Activated T-cell treated with anti-CD3 and anti-CD28 coated beads, Interleukin-2, amount 50 U/mL, for 24 hours (primary cell): ENCODE data around the gene DNAJC1.
"Not testable (repeated sequence)": the region's sequence is repeated elsewhere in the genome, so short reads cannot be mapped to it uniquely, and the experiment has no call there.

Experiments used
- DNase-seq: peaks from one replicate; pipeline ENCODE4 v3.0.0-alpha.2; 2020
- H3K27ac Mint-ChIP-seq: 2 replicates; pipeline ENCODE4 v1.8.0; 2020; ENCODE audit warnings: mild to moderate bottlenecking, mixed read lengths
- H3K27me3 Mint-ChIP-seq: 2 replicates; pipeline ENCODE4 v1.8.0; 2020; ENCODE audit warnings: mixed read lengths
- H3K36me3 Mint-ChIP-seq: 2 replicates; pipeline ENCODE4 v1.8.0; 2020; ENCODE audit warnings: low read depth, mixed read lengths
- H3K4me1 Mint-ChIP-seq: 2 replicates; pipeline ENCODE4 v1.8.0; 2020; ENCODE audit warnings: low read depth, mixed read lengths
- H3K4me3 Mint-ChIP-seq: 2 replicates; pipeline ENCODE4 v1.8.0; 2020; ENCODE audit warnings: mild to moderate bottlenecking, moderate library complexity, mixed read lengths
- H3K9me3 Mint-ChIP-seq: 2 replicates; pipeline ENCODE4 v1.8.0; 2020; ENCODE audit warnings: mixed read lengths

DNAJC1 gene, protein sequence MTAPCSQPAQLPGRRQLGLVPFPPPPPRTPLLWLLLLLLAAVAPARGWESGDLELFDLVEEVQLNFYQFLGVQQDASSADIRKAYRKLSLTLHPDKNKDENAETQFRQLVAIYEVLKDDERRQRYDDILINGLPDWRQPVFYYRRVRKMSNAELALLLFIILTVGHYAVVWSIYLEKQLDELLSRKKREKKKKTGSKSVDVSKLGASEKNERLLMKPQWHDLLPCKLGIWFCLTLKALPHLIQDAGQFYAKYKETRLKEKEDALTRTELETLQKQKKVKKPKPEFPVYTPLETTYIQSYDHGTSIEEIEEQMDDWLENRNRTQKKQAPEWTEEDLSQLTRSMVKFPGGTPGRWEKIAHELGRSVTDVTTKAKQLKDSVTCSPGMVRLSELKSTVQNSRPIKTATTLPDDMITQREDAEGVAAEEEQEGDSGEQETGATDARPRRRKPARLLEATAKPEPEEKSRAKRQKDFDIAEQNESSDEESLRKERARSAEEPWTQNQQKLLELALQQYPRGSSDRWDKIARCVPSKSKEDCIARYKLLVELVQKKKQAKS

DNA sequence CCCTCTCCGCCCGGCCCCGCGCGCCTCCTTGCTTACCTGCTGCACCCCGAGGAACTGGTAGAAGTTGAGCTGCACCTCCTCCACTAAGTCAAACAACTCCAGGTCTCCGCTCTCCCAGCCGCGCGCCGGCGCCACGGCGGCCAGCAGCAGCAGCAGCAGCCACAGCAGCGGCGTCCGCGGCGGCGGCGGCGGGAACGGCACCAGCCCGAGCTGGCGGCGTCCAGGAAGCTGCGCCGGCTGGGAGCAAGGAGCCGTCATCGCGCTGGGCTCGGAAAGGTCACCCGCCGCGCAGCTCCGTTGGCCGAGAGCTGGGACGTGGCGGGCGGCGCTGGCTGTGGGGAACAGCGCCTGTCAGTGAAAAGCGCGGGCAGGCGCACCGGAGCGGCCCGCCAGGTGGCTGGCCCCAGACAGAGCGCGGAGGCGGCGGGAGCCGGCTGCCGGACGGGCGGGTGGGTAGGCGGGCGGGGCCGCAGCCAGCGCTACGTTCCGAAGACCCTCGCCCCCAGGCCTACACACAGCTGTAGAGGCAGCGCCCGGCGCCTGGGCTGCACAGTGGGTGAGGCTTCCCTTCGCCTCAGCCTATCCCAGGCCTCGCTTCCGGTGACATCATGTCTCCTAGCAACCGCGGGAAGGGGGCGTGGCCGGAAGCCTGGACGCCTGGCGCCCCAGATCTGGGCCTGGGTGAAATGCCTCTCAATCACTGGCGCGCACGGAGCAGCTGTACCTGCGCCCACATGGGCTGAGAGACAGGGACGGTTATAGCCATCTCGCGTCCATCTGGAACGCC is at the start of gene DNAJC1:
DNAJC1 (minus strand) TSS at position 554 of the 787 bp plus-strand sequence; CDS start at position 258, 296 bp downstream.
- Mint-ChIP-seq H3K36me3 (peaks cover 6% of the 10 kb centered on the region), H3K27ac (peak within 1 kb of the TSS; percentile 90), H3K27me3 (peaks cover 2% of the 10 kb centered on the region), H3K9me3 (peaks cover 3% of the 10 kb centered on the region), H3K4me3 (peak within 1 kb of the TSS; percentile 87), H3K4me1 (peaks cover 38% of the 10 kb centered on the region)
- peak; percentile 100 for DNase-seq

DNA sequence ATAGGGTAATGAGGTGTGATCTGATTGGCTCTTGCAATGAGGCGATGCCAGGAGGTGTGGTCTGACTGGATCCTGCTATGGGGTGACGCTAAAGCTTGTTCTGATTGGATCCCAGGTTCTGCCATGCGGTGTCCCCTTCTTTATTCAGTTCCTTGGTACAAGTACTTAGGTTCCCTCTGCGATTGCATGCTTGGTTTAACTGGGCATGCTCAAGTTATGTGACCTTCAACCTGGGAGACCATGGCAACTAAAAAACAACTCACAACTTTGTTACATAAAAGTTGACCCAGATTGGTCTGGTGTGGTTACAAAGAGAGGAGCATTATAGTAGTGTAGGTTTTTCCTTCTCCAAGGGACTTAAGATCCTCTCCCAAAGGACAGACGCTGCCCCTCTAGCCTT is 49.5 kb upstream of the DNAJC1 start:
- no peak overlapping the region for H3K27ac Mint-ChIP-seq

DNA sequence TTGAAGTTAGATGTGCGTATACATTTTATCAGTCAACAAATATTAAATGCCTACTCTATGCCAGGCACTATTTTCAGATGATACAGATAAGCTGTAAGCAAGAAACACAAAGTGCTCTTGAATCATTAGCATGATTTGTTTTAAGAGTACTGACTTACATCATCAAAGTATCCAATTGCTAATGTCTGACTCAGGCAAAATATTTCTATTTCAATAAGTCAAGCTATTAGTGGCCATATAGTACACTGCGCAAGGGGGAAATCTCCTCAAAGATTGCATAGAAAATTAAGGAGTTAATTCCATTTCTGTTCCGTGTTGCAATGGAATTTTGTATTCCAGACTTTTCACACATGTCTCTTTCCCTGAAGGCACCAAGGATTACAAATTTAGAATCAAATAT is 46.1 kb upstream of the DNAJC1 start:
- no peak overlapping the region for H3K4me3 Mint-ChIP-seq
- no peaks in the 10 kb centered on the region for H3K4me1 Mint-ChIP-seq
- H3K9me3 Mint-ChIP-seq, result no peaks in the 10 kb centered on the region
- DNase-seq, result no peak
- no peaks in the 10 kb centered on the region for H3K27me3 Mint-ChIP-seq
- no peak overlapping the region for H3K27ac Mint-ChIP-seq
- H3K36me3 Mint-ChIP-seq, result no peaks in the 10 kb centered on the region

More for the DNA sequence above, 49.5 kb upstream of the DNAJC1 start:
- peaks cover 3% of the 10 kb centered on the region for H3K4me1 Mint-ChIP-seq
- DNase-seq, result no peak
- no peaks in the 10 kb centered on the region for H3K36me3 Mint-ChIP-seq
- H3K4me3 Mint-ChIP-seq, result no peak overlapping the region
- H3K9me3 Mint-ChIP-seq, result peaks cover 2% of the 10 kb centered on the region
- no peaks in the 10 kb centered on the region for H3K27me3 Mint-ChIP-seq

DNA sequence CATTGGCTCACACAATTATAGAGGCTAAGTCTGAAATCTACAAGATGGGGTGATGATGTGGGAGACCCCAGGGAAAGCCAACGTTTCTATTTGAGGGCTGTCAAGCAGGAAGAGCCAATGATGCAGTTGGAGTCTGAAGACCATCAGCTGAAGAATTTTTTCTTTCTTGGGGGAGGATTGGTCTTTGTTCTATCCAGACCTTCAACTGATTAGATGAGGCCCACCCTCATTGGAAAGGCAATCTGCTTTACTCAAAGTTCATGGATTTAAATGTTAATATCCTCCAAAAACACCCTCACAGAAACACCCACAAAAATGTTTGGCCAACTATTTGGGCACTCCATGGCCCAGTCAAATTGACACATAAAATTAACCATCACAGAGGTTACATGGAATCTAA is 44.3 kb upstream of the DNAJC1 start:
- Mint-ChIP-seq H3K4me3 (no peak overlapping the region), H3K27me3 (peaks cover 4% of the 10 kb centered on the region), H3K4me1 (no peaks in the 10 kb centered on the region), H3K27ac (no peak overlapping the region), H3K36me3 (no peaks in the 10 kb centered on the region), H3K9me3 (no peaks in the 10 kb centered on the region)
- DNase-seq, result no peak

DNA sequence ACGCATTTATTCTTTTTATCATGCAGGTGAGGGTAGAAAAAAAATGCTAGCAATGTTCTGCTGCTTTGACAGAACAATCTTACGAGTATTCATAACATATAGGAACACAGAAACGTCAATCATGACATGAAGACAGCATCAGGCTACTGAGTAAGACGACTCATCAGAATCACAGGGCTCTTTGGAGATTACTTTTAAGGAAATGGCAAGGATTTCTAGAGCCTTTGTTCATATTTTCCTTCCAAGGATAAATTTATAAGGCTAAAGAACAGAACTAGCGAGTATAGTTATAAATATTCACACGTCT is 39.8 kb upstream of the DNAJC1 start:
- H3K27me3 Mint-ChIP-seq, result peaks cover 35% of the 10 kb centered on the region
- H3K4me3 Mint-ChIP-seq, result no peak overlapping the region
- no peaks in the 10 kb centered on the region for H3K36me3 Mint-ChIP-seq
- DNase-seq, result no peak
- no peaks in the 10 kb centered on the region for H3K9me3 Mint-ChIP-seq
- H3K4me1 Mint-ChIP-seq, result peaks cover 5% of the 10 kb centered on the region
- H3K27ac Mint-ChIP-seq, result no peak overlapping the region

DNA sequence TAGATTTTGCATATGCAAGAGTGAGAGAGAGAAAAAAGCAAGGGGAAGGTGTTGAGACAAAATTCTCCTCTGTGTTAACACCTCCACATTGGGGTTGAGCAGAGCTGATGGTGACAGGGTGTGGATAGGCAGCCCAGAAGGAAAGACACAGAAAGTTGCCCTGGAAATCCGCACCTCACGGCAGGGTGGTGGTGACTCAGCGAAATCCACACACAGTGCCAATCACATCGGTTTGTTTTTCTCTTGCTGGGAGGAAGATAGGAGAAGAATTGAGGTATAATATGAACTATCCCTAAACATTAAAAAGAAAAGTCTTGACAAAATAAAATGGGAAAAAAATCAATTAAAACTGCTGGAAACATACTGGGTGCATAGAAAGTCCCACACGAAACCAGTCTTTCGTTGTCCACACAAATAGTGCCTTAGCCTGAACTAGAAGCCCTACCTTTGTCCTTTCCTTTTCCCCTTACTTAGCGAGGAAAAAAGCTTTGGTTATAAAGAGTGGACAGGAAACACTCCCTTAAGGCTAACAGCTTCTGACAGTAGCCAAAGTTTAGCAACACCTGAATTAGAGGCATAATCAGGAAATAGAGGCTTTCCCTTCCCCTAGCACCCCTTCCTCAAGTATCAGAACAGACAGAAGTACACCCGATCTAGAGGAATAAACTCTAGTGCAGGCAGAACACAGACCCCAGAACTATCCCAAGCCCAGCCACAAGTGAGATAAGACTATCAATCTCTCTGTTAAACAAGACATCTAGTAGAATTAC is 39.2 kb upstream of the DNAJC1 start:
- no peak for DNase-seq
- Mint-ChIP-seq H3K36me3 (no peaks in the 10 kb centered on the region), H3K4me1 (peaks cover 5% of the 10 kb centered on the region), H3K4me3 (no peak overlapping the region), H3K27ac (no peak overlapping the region), H3K27me3 (peaks cover 38% of the 10 kb centered on the region), H3K9me3 (no peaks in the 10 kb centered on the region)

DNA sequence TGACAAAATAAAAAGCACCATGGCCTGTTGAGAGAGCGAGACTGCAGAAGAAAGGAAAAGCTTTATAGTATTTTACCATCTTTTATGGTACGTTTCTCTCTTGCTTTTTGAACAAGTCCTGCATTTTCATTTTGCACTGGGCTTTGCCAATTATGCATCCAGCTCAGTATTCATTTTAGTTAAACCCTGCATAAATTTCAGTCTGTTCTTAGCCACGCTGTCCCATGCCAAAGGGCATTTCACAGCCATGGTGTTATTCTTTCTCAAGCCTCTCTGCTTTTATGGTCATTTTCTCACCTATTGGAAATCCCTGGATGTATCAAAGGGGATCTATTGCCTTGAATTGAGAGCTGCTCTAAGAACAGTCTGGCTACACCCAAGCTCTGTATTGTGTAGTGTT is 30.8 kb upstream of the DNAJC1 start:
- no peak for DNase-seq
- no peak overlapping the region for H3K4me3 Mint-ChIP-seq
- H3K4me1 Mint-ChIP-seq, result peaks cover 8% of the 10 kb centered on the region
- peaks cover 31% of the 10 kb centered on the region for H3K27me3 Mint-ChIP-seq
- no peak overlapping the region for H3K27ac Mint-ChIP-seq
- H3K9me3 Mint-ChIP-seq, result peaks cover 5% of the 10 kb centered on the region
- no peaks in the 10 kb centered on the region for H3K36me3 Mint-ChIP-seq

DNA sequence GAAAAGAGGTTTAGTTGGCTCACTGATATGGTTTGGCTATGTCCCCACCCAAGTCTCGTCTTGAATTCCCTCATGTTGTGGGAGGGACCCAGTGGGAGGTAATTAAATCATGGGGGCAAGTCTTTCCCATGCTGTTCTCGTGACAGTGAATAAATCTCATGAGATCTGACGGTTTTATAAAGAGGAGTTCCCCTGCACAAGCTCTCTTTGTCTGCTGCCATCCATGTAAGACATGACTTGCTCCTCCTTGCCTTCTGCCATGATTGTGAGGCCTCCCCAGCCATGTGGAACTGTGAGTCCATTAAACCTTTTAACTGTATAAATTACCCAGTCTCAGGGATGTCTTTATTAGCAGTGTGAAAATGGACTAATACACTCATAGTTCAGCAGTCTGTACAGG is 28.7 kb upstream of the DNAJC1 start:
- not testable (repeated sequence) for H3K27ac Mint-ChIP-seq, H3K9me3 Mint-ChIP-seq, H3K4me3 Mint-ChIP-seq, H3K36me3 Mint-ChIP-seq, DNase-seq
- Mint-ChIP-seq H3K27me3 (peaks cover 29% of the 10 kb centered on the region), H3K4me1 (peaks cover 13% of the 10 kb centered on the region)

DNA sequence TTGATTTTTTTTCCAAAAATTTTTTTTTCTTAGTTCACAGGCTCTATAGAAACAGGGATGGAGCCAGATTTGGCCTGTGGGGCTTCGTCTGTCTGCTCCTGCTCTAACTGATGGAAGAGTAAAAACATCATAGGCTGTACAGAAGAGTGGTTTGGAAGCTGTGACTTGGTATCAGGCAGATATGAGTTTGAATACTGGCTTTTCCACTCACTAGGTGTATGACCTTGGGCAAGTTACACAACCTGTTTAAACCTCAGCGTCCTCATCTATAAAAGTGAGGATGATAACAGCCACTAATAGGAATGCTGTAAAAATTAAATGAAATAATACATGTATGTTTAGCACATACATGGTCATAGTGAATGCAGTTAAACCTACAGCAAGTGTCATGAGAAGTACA is 26.9 kb upstream of the DNAJC1 start:
- no peak overlapping the region for H3K4me3 Mint-ChIP-seq
- peaks cover 25% of the 10 kb centered on the region for H3K27me3 Mint-ChIP-seq
- peaks cover 6% of the 10 kb centered on the region for H3K9me3 Mint-ChIP-seq
- no peaks in the 10 kb centered on the region for H3K36me3 Mint-ChIP-seq
- peaks cover 13% of the 10 kb centered on the region for H3K4me1 Mint-ChIP-seq
- DNase-seq, result no peak
- H3K27ac Mint-ChIP-seq, result no peak overlapping the region

DNA sequence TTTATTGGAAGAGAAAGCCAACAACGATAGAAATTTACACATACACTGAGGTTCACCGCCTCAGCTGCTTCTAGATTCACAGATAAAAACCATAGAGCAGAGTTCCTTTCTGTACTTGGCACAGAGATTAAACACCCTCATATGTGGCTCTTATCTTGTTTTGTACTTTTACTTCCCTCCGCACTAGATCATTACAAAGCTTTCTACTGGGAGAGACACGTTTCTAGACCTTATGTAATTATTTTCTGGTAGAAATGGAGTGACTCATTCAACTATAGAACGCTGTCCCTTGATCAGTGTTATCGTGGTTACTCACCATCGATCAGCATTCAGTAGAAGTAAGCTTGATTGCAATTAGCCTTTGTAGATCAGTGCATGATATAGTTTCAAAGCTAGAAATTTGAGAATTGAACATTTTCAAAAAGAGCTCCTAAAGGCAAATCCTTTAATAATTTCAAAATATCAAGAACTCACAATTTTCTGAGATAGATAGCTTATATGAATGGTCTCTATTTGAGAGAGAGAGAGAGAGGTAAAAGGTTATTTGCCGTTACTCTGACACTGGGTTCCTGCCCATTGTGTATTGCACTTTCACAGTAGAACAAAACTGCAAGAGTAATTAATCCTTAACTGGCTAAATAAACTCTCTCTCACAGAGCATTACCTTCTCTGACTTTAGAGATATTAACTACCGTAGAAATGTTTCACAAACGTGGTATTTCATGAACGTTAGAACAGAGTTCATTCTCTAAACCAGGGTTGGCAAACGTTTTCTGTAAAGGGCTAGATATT is 26.1 kb upstream of the DNAJC1 start:
- Mint-ChIP-seq H3K4me3 (no peak overlapping the region), H3K27ac (no peak overlapping the region), H3K4me1 (peaks cover 13% of the 10 kb centered on the region), H3K9me3 (peaks cover 6% of the 10 kb centered on the region), H3K27me3 (peaks cover 20% of the 10 kb centered on the region), H3K36me3 (no peaks in the 10 kb centered on the region)
- no peak for DNase-seq

DNA sequence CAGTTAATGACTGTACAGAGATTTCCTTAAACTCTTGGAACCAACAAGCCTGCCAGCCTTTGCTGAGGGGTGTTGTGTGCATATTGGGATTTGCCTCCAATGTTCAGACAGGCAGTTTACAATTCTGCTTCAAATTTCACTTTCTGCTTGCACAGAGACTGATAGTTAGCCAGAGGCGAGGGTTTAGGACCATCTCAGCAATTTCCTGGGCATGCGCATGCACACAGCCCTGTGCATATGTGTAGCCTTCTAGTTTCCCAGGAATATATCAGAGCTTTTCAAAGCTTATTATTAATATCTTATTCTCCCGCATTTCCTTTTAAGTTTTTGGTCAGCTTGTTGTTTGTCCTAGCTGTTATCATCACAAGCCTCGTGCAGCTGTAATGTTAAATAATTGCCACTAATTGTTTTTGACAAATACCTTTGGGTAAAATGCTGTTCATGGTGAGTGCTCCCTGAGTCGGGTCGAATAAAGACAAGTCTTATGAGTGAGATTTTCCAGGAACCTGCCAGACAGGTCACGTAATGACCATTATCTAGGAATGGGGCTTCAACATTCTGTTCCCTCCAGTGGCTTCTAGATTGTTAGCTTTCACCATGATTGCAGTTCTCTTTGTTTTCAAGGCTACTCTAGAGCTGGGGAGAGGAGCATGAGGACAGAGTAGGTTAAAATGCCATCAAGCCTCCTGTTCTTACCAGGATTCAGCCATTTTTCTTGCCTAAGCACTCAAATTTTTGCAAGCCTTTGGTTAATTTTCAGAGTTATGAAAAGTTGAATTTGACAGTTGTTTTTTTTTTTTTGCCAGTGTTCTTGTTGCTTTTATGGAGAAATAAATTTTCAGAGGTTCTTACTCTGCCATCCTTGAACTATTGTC is 24.1 kb upstream of the DNAJC1 start:
- Mint-ChIP-seq H3K27me3 (peaks cover 18% of the 10 kb centered on the region), H3K27ac (no peak overlapping the region), H3K4me1 (peaks cover 26% of the 10 kb centered on the region), H3K4me3 (no peak overlapping the region), H3K9me3 (peaks cover 6% of the 10 kb centered on the region), H3K36me3 (no peaks in the 10 kb centered on the region)
- no peak for DNase-seq

DNA sequence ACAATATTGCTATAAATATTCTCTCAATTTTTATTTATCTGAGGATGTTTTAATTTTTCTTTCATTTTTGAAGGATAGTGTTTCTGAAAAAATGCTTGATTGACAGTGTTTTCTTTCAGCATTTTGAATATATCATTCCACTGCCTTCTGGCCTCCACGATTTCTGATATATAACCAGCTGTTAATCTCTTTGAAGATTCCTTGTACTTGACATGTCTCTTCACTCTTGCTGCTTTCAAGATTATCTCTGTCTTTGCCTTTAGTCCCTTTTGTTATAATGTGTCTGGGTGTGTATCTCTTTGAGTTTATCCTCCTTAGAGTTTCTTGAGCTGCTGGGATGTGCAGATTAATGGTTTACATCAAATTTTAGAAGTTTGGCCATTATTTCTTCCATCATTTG is 22.8 kb upstream of the DNAJC1 start:
- Mint-ChIP-seq H3K4me3 (no peak overlapping the region), H3K27ac (no peak overlapping the region), H3K27me3 (peaks cover 16% of the 10 kb centered on the region), H3K9me3 (peaks cover 4% of the 10 kb centered on the region), H3K4me1 (peaks cover 35% of the 10 kb centered on the region), H3K36me3 (no peaks in the 10 kb centered on the region)
- DNase-seq, result no peak

DNA sequence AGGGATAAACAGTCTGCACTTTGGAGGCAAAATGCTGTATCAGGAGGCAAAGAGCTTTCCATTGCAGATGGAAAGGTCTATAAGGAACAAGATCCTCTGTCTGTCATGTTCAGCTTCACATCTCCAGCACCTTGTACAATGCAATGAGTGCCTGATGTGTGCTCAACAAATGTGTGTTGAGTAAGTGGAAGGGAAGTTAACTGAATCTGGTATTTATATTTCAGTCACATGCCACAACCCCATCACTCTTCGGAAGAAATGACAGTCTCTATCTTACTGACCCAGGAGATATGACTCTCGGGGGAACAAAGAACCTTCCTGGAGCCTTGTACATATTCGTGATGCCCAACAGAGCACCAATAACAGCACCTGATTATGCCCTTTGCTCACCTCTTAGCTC is 20.0 kb upstream of the DNAJC1 start:
- Mint-ChIP-seq H3K27ac (no peak overlapping the region), H3K27me3 (peaks cover 3% of the 10 kb centered on the region), H3K4me3 (no peak overlapping the region), H3K4me1 (peaks cover 22% of the 10 kb centered on the region), H3K9me3 (peaks cover 4% of the 10 kb centered on the region), H3K36me3 (no peaks in the 10 kb centered on the region)
- DNase-seq, result no peak
